Epidermal melanocyte (primary cell): ENCODE results near the gene AHCYL1.
"Not testable (repeated sequence)": the region's sequence is repeated elsewhere in the genome, so short reads cannot be mapped to it uniquely, and the experiment has no call there.

Experiments
- DNase-seq: peaks from one replicate; pipeline ENCODE4 v3.0.0; 2011; ENCODE audit warnings: low spot score; ENCODE audit not compliant: insufficient read length

The AHCYL1 gene

DNA sequence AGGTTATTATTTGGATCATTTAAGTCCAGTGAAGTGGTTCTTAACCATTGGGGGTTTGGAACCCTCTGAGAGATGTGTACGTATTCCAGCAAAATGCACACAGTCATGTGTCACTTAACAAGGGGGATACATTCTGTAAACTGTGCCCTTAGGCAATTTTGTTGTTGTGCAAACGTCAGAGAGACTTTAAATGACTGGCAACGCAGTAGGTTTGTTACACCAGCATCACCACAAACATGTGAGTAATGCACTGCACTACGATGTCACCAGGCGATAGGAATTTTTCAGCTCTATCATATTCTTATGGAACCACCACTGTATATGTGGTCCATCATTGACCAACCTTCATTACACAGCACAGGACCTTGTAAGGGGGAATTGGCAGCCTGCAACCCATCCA lies 11.9 kb downstream of the AHCYL1 start:
- DNase-seq, result no peak

DNA sequence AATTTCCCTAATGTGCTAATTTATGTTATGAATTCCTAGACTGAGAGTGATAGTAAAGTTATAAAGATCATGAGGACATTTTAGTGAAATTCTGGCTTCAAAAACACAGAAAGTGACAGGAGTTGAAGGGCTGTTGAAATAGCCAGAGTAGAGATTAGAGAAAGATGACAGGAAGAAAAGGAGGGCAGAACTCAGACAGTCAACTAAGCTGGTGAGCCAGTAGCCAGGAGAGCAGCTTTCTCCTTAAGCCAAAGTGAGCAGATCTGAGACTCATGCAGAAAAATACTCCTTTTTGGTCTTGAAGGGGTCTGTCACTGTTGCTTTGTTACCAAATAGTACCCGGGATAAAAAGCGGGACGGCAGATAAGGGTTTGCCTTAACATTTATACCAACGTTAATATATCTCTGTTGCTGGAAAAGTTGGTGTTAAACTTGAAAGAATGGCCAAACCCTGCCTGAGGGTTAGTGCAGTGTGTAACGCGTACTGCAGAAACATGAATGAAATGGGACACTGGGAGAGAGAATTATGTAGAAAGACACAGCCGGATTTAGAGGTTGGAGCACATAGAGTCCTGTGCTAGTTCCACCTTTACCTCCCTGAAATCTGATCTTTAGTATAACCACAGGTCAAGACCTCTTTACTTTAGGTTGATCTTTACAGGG lies 12.8 kb downstream of the AHCYL1 start:
- no peak for DNase-seq

DNA sequence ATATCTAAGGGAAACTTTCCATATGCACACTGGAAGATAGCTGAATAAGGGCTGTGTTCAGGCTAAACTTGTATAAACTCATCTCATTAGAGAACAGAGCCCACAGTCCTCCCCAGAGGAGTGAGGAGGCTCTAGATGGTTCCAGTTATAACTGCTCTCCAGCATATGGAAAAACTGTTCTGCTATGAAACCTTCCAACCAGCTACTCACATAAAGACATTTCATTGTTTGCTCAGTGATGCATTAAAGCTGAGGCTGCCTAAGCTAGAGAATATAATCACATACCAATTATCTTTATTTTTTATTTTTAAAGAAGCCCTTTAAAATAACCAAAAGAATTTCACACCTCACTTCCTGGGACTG lies 13.3 kb downstream of the AHCYL1 start:
- DNase-seq, result no peak

DNA sequence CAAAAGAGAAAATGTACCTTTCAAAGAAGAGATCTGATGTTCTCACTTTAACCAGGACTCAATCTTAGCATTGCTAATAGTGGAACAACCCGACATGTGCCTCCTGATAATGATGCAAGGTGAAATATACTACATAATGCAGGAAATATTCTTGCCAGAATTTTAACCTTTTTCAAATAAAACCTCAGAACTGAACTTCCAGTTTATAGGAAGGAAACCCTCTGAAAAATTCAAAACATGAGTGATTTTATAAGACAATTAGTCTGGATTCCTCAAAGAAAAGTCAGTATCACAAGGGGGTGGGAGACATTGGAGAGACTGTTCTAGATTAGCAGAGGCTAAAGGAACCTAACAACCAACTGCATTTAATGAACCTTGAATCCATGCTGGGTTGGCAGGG lies 18.1 kb downstream of the AHCYL1 start:
- no peak for DNase-seq

DNA sequence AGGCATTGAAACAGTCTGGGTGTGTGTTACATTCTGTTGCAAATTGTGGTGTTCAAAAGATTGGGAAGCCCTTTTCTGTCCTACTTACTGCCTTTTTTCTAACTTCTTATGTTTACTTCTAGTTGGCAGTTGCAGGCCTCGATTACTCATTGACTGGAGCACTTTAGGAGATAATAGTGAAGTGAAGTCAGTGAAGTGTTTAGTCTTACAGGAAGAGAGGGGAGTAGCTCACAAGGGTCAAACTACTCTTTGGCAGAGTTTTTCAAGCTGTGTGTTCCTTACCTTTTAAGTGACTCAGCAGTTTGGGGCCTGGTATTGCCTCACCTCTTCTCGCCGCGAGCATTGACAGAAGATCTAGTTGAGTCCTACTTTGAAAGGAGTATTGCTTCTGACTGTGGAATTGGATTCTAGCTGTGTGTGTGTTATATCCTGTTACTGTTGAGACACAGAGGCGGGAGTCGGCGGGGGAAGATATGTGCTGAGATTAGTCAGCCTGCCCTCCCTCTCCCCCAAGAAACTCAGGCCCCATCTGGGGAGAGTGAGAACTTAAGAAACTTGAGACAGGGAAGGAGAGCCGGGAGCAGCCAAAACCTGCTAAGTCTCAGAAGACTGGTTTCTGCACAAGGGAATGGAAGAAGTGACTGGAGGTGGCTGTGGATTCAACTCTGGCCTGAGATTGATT lies 19.3 kb downstream of the AHCYL1 start:
- no peak for DNase-seq

DNA sequence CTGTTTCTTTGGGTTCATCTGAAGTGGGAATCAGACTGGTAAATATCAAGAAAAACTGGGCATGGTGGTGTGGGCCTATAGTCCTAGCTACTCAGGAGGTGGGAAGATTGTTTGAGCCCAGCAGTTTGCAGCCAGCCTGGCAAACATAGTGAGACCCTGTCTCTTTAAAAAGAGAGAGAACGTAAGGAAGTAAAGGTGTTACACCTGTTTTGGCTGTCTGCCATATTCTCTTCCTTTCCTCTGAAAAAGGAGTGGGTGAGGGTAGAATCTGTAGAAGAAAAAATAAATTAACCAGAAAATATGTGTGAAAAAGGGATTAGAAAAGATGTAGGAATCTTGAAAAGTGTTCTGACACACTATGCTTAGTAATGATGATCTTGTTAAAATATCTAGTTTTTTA lies 20.0 kb downstream of the AHCYL1 start:
- DNase-seq, result no peak

DNA sequence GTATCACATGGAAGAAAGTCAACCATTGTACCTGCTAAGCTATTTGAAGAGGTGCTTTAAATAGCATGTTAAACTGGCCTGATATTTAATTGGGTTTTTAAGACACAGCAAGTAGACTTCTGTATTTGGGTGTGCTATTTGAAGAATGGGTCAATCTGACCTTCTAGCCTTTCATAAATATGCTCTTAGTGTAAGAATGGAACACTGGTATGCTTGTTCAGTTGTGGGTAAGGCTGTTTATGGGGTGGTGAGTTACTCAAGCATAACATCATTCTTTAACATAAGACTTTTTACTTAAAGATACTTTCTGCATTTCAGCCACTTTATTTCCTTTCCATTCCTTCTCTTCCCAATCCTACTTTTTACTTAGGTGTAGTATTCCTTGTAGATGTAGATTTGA lies 21.4 kb downstream of the AHCYL1 start:
- no peak for DNase-seq

DNA sequence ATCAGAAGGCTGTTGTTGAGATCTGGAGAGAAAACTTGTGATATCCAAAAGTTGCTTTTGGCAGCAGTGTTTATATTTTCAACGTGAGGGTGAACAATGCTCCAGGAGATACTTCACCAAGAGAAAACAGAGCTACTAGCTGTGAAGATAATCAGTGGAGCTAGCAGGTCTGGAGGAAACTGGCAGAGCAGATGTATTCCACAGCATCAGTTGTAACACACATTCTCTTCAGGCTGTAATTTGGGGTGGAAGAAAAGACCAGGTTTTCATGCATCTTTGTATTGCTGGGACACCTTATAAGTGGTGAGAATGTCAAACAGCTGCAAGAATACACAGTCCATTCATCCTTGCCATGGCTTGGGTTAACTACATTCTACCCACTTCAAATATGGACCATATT lies 22.0 kb downstream of the AHCYL1 start:
- DNase-seq, result no peak

DNA sequence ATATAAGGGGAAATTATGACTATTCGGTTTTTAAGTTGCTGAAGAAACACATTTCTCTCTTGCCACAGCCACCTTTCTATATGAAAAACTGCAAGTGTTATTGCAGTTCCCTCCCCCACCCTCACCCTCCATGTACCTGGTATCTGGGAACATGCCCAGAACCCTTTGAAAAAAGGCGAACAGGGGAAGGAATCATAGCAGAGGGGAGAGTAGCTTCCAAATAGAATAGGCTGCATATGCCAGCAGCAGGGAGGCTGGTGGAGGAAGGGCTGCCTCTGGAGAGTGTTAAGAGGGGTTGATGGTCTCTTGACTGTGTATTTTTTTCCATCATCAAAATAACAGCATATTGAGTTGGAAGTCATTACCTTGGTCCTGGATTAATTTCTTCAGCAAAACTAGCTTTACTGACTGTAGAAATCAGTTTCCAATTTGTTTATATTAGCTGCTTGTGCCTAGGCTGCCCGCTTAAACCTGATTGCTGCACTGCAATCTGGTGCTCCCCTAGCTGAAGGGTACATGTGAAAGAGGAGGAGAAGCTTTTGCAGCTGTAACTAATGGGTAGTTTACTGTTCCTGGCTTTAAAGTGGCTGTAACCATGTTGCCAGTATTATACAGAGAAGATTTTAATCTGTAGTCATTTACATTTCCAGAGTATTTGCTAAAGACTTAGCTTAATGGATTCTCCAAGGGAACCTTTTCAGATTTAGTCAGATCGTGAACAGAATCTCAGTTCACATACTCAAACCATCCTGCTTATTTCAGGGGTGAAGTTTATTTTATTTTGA lies 22.7 kb downstream of the AHCYL1 start:
- no peak for DNase-seq

DNA sequence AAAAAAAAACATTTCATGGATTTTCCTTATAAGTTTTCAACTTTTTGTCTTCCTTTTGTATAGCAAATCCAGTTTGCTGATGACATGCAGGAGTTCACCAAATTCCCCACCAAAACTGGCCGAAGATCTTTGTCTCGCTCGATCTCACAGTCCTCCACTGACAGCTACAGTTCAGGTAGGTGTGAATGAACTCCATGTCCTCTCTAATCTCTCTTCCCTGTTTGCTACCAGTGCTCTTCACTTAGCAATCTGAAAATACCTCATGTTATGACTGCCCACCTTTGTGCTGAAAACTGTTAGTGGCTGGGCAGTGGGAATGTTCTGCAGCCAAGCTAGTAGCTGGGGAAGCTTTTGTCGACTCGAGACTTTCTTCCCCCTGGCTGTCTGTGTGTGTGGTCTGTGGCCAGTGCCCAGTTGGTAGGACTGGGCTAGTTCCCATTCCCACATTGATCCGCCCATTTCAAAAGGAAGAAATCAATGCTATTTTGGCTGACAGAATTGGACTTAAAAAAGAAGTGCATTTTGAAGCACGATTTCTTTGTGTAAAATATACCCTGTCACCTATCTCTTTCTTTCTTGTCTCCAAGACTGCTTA lies 24.5 kb downstream of the AHCYL1 start:
- no peak for DNase-seq

DNA sequence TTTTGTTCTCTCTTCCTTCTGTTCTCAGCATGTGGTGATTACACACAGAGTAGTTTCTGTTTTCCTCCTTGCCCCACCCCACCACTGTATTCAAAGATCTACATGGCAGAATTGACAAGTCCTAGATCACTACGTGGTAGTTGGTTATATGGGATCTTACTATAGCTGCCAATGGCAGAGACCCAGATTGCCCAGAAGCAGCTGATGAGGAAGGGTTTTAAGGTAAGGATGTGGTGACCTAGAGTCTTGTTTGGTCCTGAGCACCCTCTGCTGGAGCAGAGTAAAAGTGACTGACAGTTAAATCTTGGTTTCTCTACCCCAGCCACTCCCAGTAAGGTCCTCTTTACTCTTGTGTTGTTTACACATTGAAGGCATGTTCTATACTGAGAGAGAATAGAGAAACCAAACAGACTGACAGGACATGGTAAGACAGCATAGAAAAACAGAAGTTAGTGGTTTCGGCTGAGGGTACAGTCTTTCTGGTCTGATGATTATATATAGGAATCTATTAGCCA lies 27.0 kb downstream of the AHCYL1 start:
- no peak for DNase-seq

DNA sequence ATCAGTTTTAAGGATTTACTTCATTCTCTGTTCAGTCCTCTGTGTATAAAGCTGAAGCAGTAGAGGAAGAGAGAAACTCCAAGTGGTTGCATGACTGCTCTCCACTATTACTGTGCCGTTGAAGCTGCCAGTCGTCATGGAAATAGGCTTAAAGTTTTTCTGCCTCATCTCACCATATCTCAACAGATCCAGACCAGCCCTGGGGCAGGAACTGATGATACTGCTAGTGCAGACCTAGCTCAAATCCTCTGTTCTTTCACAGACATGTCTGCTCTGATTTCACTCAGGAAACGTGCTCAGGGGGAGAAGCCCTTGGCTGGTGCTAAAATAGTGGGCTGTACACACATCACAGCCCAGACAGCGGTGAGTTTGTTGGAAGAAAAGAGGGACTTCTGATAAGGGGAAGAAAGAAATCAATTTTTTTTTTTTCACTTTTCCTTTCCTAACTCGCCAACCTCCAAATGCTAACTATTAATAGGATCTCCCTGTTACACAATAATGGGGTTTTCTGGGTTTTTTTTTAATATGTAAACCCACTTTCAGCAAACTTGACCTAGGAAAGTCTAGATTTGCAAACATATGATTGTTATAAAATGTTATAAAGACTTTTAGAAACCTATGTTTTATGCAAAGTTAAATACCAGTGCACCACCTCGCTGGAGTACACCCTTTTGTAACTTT lies 27.7 kb downstream of the AHCYL1 start:
- DNase-seq, result no peak

DNA sequence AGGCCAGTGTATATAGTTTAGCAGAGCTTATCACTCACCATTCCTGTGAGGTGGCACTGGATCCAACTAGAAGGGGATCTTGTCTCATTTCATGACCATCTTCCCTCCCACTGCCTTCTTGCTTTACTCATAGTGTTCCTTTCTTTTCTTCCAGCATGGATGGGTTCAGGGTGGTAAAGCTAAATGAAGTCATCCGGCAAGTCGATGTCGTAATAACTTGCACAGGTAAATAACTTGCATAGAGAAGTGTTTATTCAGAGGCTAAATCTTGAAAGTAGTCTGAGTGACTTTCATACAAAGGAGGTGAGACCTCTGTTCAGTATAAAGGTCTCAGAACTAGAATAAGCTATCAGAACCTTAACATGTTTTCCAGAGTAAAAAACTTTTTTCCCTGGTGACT lies 33.2 kb downstream of the AHCYL1 start:
- no peak for DNase-seq

DNA sequence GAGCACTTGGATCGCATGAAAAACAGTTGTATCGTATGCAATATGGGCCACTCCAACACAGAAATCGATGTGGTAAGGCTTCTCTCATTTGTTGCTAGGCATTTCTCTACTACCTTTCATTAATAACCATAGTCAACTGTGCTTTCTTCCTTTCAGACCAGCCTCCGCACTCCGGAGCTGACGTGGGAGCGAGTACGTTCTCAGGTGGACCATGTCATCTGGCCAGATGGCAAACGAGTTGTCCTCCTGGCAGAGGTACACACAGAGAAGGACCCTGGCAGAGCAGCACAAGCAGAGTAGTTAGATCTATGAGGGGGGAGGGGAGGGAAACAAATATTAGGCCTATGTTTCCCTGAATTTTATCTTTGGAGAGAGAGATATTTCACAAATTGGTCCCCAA lies 33.8 kb downstream of the AHCYL1 start:
- DNase-seq, result no peak

DNA sequence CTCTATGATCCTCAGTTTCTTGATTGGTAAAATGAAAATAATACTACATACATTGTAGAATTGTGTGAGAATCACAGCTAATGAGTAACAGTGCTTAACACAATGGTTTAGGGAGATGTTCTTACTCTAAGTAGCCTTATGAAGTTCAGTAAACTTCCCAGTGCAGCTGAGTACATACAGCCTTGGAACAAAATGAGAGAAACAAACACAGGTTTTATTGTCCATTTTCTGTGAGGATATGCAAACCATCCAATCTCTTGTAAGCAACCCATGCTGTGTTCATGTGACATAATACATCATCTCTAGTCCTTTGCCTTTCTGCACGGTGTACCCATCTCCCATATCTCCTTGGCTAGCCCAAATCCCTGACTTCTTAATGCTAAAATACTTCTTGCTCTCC lies 35.2 kb downstream of the AHCYL1 start:
- no peak for DNase-seq

DNA sequence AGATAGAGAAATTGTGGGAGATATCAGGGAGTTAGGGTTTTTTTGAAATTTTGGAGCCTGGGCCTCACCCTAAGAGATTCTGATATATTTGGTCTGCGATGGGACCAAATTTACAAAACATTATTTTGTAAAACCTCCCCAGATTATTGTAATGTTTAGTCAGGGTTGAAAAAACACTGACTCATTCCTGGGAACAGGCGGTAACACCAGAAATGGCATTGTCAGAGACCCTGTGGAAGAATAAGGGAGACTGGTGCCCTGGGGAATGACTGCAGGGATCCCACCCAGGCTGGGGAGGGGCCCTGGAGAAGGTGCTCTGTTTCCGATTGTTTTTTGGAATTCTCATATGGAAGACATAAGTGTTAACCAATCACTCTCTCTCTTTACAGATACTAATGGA lies 36.7 kb downstream of the AHCYL1 start:
- DNase-seq, result no peak

DNA sequence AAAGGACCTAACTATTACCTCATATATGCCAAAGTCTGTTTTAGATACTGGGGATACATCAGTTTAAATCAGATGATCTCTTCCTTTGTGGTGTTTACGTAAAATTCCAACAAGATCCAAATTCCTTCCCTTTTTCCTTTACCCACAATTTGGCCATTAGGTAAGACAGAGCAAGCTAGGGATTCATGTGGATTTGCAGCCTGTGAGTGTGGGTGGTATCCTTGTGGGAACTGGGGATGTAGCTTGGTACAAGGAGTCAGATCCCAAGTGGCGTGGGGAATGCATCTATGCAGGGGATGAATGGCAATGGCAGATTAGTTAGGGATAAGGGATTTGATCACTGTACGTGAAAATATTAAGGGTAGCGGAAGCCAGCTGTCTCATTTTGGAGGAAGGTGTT lies 40.0 kb downstream of the AHCYL1 start:
- no peak for DNase-seq

DNA sequence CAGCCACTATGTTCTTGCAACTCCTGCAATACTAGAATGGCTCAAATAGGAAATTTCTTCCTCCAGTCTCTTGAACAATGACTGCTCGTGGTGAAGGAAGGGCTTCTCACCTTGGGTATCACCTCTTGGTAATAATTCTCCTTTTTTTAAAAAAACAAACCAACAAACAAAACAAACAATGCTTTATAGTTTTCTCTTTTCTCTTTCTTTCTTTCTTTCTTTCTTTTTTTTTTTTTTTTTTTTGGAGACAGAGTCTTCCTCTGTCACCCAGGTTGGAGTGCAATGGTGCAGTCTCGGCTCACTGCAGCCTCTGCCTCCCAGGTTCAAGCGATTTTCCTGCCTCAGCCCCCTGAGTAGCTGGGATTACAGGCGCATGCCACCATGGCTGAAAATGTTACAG lies 46.1 kb downstream of the AHCYL1 start:
- not testable (repeated sequence) for DNase-seq

DNA sequence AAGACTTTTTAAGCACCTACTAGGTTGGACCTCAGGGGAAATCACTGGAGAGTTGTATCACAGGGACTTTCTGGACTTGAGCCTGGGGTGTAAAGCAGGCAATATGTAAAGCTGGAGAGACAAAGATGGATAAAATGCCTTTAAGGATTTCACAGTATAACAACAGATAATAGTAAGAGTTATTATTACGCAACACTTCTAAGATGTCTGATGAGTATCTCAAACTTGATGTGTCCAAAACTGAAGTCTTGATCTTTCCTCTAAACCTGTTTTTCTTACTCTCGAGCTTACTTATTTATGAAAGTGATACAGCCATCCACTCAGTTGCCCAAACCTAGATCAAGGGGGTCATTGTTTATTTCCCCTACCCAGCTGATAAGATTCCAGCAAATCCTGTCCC lies 47.8 kb downstream of the AHCYL1 start:
- DNase-seq, result no peak

DNA sequence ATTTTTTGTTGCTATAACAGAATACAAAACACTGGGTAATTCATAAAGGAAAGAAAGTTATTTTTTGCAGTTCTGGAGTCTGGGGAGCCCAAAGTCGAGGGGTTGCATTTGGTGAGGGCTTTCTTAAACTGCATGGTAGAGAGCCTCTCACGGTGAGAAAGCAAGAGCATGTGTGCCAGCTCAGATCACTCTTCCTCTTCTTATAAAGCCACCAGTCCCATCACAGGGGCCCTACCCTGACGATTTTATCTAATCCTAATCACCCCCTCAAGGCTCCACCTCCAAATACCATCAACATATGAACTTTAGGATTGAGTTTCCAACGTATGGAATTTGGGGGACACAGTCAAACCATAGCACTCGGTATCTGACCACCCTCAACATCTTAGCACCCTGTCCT lies 48.9 kb downstream of the AHCYL1 start:
- no peak for DNase-seq

DNA sequence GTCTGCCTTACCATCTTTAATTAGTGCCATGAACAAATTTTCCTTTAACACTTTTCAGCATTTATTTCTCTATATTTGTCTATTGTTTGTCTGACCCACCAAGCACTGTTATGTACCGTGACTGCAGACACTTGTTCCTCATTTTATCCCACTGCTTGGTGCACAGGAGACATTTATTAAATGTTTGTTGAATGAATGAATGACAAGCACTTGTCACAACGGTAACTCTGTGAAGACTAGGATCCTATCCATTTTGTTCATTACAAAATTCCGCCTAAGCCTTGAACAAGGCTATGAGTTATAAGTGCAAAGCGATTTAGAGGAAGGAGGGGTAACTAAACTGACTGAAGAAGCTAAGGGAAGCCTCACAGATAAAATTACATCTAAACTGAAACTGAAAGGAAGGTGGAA lies 49.5 kb downstream of the AHCYL1 start:
- no peak for DNase-seq
